HEK293 (cell line): Measurements from ENCODE around the gene ZBTB18.

Source experiments
- CTCF ChIA-PET: fragments of 350-600 bp; formaldehyde crosslinking; extraction: SDS; loops from one replicate; lab custom pipeline; 2021; ENCODE audit warnings: antibody characterized with exemption; lab: Yijun Ruan, JAX
- POLR2A ChIA-PET: fragments of 300-600 bp; formaldehyde crosslinking; extraction: SDS; loops from one replicate; lab custom pipeline; 2020; ENCODE audit warnings: antibody characterized with exemption, inconsistent platforms; lab: Yijun Ruan, JAX
- H3K27ac ChIP-seq: fragments of 200-500 bp; sonication (Bioruptor generic); 2 replicates; pipeline ENCODE4 v1.5.1; 2014; ENCODE audit warnings: low read depth, low read length, control low read depth, inconsistent platforms; ENCODE audit errors: extremely low read depth
- H3K36me3 ChIP-seq, 2 experiments: fragments of 200-500 bp in 1 of 2; sonication (Bioruptor generic) in 1 of 2; 1 replicate in 1 of 2; 2 replicates in 1 of 2; pipeline ENCODE4 v1.5.1; 2014 to 2017; ENCODE audit warnings: inconsistent platforms in 2 of 2, low read length in 2 of 2; ENCODE audit not compliant: control insufficient read depth in 2 of 2, insufficient read depth in 1 of 2
- H3K4me1 ChIP-seq: fragments of 200-500 bp; sonication (Bioruptor generic); 2 replicates; pipeline ENCODE4 v1.5.1; 2014; ENCODE audit warnings: mild to moderate bottlenecking, low read length, inconsistent platforms; ENCODE audit not compliant: control insufficient read depth, insufficient read depth
- H3K4me3 ChIP-seq: 2 replicates; pipeline ENCODE4 v1.5.1; 2011; ENCODE audit warnings: low read depth, mild to moderate bottlenecking, control low read depth, low read length, moderate library complexity
- H3K9me3 ChIP-seq: fragments of 200-500 bp; sonication (Bioruptor generic); 2 replicates; pipeline ENCODE4 v1.5.1; 2014; ENCODE audit warnings: low read depth, low read length, inconsistent platforms; ENCODE audit not compliant: control insufficient read depth, insufficient read depth
- GLIS2 ChIP-seq: fragments of 450-650 bp; formaldehyde crosslinking; IDR thresholded peaks from 2 replicates; pipeline ENCODE4 v1.5.1; 2016; ENCODE audit warnings: missing biosample characterization, missing genetic modification characterization
- KLF16 ChIP-seq: fragments of 450-650 bp; formaldehyde crosslinking; IDR thresholded peaks from 2 replicates; pipeline ENCODE4 v1.5.1; 2017; ENCODE audit warnings: missing biosample characterization, missing genetic modification characterization
- KLF9 ChIP-seq: fragments of 450-650 bp; formaldehyde crosslinking; IDR thresholded peaks from 2 replicates; pipeline ENCODE4 v1.5.1; 2016; ENCODE audit warnings: missing biosample characterization, missing genetic modification characterization, low read depth
- REST ChIP-seq: fragments of 450-650 bp; formaldehyde crosslinking; IDR thresholded peaks from 2 replicates; pipeline ENCODE4 v1.5.1; 2016; ENCODE audit warnings: missing biosample characterization, missing genetic modification characterization
- SCRT2 ChIP-seq: fragments of 450-650 bp; formaldehyde crosslinking; IDR thresholded peaks from 2 replicates; pipeline ENCODE4 v1.5.1; 2016; ENCODE audit warnings: missing biosample characterization, missing genetic modification characterization
- WT1 ChIP-seq: fragments of 450-650 bp; formaldehyde crosslinking; IDR thresholded peaks from 2 replicates; pipeline ENCODE4 v1.5.1; 2016; ENCODE audit warnings: missing biosample characterization, missing genetic modification characterization
- ZBTB48 ChIP-seq: fragments of 450-650 bp; formaldehyde crosslinking; IDR thresholded peaks from 2 replicates; pipeline ENCODE4 v1.5.1; 2016; ENCODE audit warnings: missing biosample characterization, missing genetic modification characterization
- ZNF157 ChIP-seq: fragments of 450-650 bp; formaldehyde crosslinking; IDR thresholded peaks from 2 replicates; pipeline ENCODE4 v1.5.1; 2016; ENCODE audit warnings: missing biosample characterization, missing genetic modification characterization
- ZNF174 ChIP-seq: fragments of 450-650 bp; formaldehyde crosslinking; IDR thresholded peaks from 2 replicates; pipeline ENCODE4 v1.5.0; 2017; ENCODE audit warnings: missing biosample characterization, mild to moderate bottlenecking, missing genetic modification characterization
- ZNF221 ChIP-seq: fragments of 450-650 bp; formaldehyde crosslinking; IDR thresholded peaks from 2 replicates; pipeline ENCODE4 v1.5.1; 2017; ENCODE audit warnings: missing biosample characterization, missing genetic modification characterization, borderline replicate concordance
- ZNF239 ChIP-seq: fragments of 450-650 bp; formaldehyde crosslinking; IDR thresholded peaks from 2 replicates; pipeline ENCODE4 v1.5.1; 2016; ENCODE audit warnings: missing biosample characterization, missing genetic modification characterization
- ZNF24 ChIP-seq: fragments of 450-650 bp; formaldehyde crosslinking; IDR thresholded peaks from 2 replicates; pipeline ENCODE4 v1.5.1; 2016; ENCODE audit warnings: missing biosample characterization, missing genetic modification characterization
- ZNF473 ChIP-seq: fragments of 450-650 bp; formaldehyde crosslinking; IDR thresholded peaks from 2 replicates; pipeline ENCODE4 v1.5.1; 2017; ENCODE audit warnings: missing biosample characterization, missing genetic modification characterization
- ZNF544 ChIP-seq: fragments of 450-650 bp; formaldehyde crosslinking; IDR thresholded peaks from 2 replicates; pipeline ENCODE4 v1.5.0; 2017; ENCODE audit warnings: missing biosample characterization, missing genetic modification characterization
- ZNF549 ChIP-seq: fragments of 450-650 bp; IDR thresholded peaks from 2 replicates; pipeline ENCODE4 v1.5.1; 2018; ENCODE audit warnings: missing biosample characterization, missing genetic modification characterization, mild to moderate bottlenecking, inconsistent platforms, moderate library complexity
- ZNF558 ChIP-seq: fragments of 450-650 bp; formaldehyde crosslinking; IDR thresholded peaks from 2 replicates; pipeline ENCODE4 v1.5.1; 2016; ENCODE audit warnings: missing biosample characterization, missing genetic modification characterization
- ZNF596 ChIP-seq: fragments of 450-650 bp; IDR thresholded peaks from 2 replicates; pipeline ENCODE4 v1.5.0; 2018; ENCODE audit warnings: missing biosample characterization, mild to moderate bottlenecking, missing genetic modification characterization, moderate library complexity
- ZNF600 ChIP-seq: fragments of 450-650 bp; formaldehyde crosslinking; IDR thresholded peaks from 2 replicates; pipeline ENCODE4 v1.5.1; 2016; ENCODE audit warnings: missing biosample characterization, missing genetic modification characterization
- ZNF658 ChIP-seq: fragments of 450-650 bp; formaldehyde crosslinking; IDR thresholded peaks from 2 replicates; pipeline ENCODE4; 2016; ENCODE audit warnings: missing biosample characterization, missing genetic modification characterization
- ZNF692 ChIP-seq: fragments of 450-650 bp; formaldehyde crosslinking; IDR thresholded peaks from 2 replicates; pipeline ENCODE4 v1.5.1; 2016; ENCODE audit warnings: missing biosample characterization, missing genetic modification characterization
- ZNF791 ChIP-seq: fragments of 450-650 bp; formaldehyde crosslinking; IDR thresholded peaks from 2 replicates; pipeline ENCODE4 v1.5.1; 2016; ENCODE audit warnings: missing biosample characterization, missing genetic modification characterization
- ZNF837 ChIP-seq: fragments of 450-650 bp; formaldehyde crosslinking; IDR thresholded peaks from 2 replicates; pipeline ENCODE4 v1.5.1; 2016; ENCODE audit warnings: missing biosample characterization, missing genetic modification characterization
- ZSCAN5A ChIP-seq: fragments of 450-650 bp; formaldehyde crosslinking; IDR thresholded peaks from 2 replicates; pipeline ENCODE4 v1.5.1; 2016; ENCODE audit warnings: missing biosample characterization, missing genetic modification characterization
- TF ChIP-seq, protein P1 (sequence below): fragments of 450-650 bp; formaldehyde crosslinking; IDR thresholded peaks from 2 replicates; pipeline ENCODE4 v1.5.1; 2016; ENCODE audit warnings: missing biosample characterization, missing genetic modification characterization
- TF ChIP-seq, protein P2 (sequence below): fragments of 450-650 bp; formaldehyde crosslinking; IDR thresholded peaks from 2 replicates; pipeline ENCODE4 v1.5.1; 2017; ENCODE audit warnings: missing biosample characterization, missing genetic modification characterization

Gene ZBTB18

GRCh38 chr1:244005455-244005854 lies 45.6 kb upstream of the ZBTB18 start:
- Histone ChIP-seq H3K9me3 (no peaks in the 10 kb centered on the region), H3K4me3 (no peak overlapping the region), H3K36me3 (no peaks in the 10 kb centered on the region), H3K27ac (no peak overlapping the region), H3K4me1 (no peaks in the 10 kb centered on the region)
- TF ChIP-seq ZNF549 (tag by site-specific recombination): no peak
- no peak for TF ChIP-seq SCRT2 (tag by site-specific recombination)
- TF ChIP-seq WT1 (tag by site-specific recombination): no peak
- TF ChIP-seq, protein P1, sequence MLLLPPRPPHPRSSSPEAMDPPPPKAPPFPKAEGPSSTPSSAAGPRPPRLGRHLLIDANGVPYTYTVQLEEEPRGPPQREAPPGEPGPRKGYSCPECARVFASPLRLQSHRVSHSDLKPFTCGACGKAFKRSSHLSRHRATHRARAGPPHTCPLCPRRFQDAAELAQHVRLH: no peak
- TF ChIP-seq KLF9 (tag by site-specific recombination): no peak
- no peak for TF ChIP-seq ZNF239 (tag by site-specific recombination)
- no peak for TF ChIP-seq KLF16 (tag by site-specific recombination)
- TF ChIP-seq GLIS2: no peak
- no peak for TF ChIP-seq REST (tag by site-specific recombination)
- TF ChIP-seq ZNF558 (tag by site-specific recombination): no peak
- TF ChIP-seq ZNF174 (tag by site-specific recombination): no peak
- TF ChIP-seq, protein P2, sequence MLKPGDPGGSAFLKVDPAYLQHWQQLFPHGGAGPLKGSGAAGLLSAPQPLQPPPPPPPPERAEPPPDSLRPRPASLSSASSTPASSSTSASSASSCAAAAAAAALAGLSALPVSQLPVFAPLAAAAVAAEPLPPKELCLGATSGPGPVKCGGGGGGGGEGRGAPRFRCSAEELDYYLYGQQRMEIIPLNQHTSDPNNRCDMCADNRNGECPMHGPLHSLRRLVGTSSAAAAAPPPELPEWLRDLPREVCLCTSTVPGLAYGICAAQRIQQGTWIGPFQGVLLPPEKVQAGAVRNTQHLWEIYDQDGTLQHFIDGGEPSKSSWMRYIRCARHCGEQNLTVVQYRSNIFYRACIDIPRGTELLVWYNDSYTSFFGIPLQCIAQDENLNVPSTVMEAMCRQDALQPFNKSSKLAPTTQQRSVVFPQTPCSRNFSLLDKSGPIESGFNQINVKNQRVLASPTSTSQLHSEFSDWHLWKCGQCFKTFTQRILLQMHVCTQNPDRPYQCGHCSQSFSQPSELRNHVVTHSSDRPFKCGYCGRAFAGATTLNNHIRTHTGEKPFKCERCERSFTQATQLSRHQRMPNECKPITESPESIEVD (tag by site-specific recombination): no peak
- TF ChIP-seq ZSCAN5A (tag by site-specific recombination): no peak
- POLR2A ChIA-PET: interaction anchor here (0.5 kb wide), 1 partner anchor 692 kb away, joined by 3 read pairs; no protein-coding TSS in a partner anchor
- CTCF ChIA-PET: no interaction called here

DNA sequence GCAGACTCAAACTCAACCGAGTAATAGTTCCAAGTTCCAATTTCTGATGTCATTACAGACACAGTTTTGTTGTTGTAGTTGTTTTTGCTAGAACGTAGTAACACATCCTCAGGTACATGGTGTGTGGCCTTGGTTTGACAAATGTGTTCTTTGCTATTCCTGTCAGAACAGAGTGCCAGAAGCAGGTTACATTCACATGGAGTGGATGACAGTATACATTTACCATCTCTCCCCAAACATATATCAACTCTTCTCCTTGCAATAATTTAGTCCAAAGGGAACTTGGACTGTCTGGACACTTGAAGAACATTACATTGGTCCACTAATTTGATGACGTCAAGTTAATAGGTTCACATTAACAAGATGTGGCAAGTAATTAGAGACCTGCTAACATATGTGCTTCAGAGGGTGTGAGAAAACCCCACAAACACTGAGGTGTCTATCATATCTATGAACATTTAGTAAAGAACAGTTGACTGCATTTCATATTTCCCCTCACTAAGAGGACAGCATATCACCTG lies 44.6 kb upstream of the ZBTB18 start:
- CTCF ChIA-PET: no interaction called here
- POLR2A ChIA-PET: no interaction called here
- Histone ChIP-seq H3K36me3 (no peaks in the 10 kb centered on the region), H3K4me3 (no peak overlapping the region)
- no peak for TF ChIP-seq ZNF791
- TF ChIP-seq ZNF157 (tag by site-specific recombination): peak; percentile 92
- TF ChIP-seq, all 188 proteins: peak for 1
- no peak overlapping the region for H3K27ac ChIP-seq
- no peaks in the 10 kb centered on the region for H3K4me1 ChIP-seq
- no peaks in the 10 kb centered on the region for H3K9me3 ChIP-seq

DNA sequence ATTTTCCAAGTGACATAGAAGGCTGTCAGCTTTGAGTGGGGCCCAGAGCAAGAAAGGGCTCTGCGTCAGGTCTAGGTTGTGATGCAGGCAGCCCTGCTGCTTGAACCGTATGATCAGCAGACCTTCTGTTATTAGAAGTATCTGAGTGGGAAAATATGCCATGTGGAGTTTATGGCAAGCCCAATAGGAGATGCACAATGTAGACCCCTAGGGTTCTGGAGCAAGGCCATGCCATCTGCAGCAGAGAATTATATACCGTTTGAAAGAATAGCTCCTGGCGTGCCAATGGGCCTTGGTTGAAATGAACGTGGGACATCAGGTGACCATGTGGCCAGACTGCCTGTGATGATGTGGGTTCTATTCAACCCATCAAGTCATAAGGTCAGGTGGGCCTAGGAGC lies 44.1 kb upstream of the ZBTB18 start:
- Histone ChIP-seq H3K9me3 (no peaks in the 10 kb centered on the region), H3K36me3 (no peaks in the 10 kb centered on the region), H3K4me1 (no peaks in the 10 kb centered on the region), H3K27ac (no peak overlapping the region), H3K4me3 (no peak overlapping the region)
- ChIA-PET POLR2A (no interaction called here), CTCF (interaction anchor here (0.6 kb wide), 1 partner anchor 150 kb away, joined by 4 read pairs; no protein-coding TSS in a partner anchor)
- TF ChIP-seq ZNF473 (tag by site-specific recombination) (no peak), ZNF221 (tag by site-specific recombination) (no peak), ZNF600 (tag by site-specific recombination) (no peak), ZNF544 (tag by site-specific recombination) (no peak), ZNF596 (no peak), ZNF837 (tag by site-specific recombination) (no peak), ZNF692 (tag by site-specific recombination) (no peak), ZBTB48 (tag by site-specific recombination) (no peak), ZNF658 (tag by site-specific recombination) (no peak), ZNF24 (tag by site-specific recombination) (no peak)
